Jurkat, Clone E6-1 (cell line): ENCODE measurements around the gene XAF1.
"Not testable (repeated sequence)": the region's sequence is repeated elsewhere in the genome, so short reads cannot be mapped to it uniquely, and the experiment has no call there.

Source experiments
- DNase-seq: peaks from one replicate; pipeline ENCODE4 v3.0.0-alpha.2; 2011; ENCODE audit warnings: low read depth, low spot score
- H3K4me3 ChIP-seq: 2 replicates; pipeline ENCODE4 v1.5.1; 2011; ENCODE audit warnings: mild to moderate bottlenecking, low read length, control low read depth, moderate library complexity

The XAF1 gene

DNA sequence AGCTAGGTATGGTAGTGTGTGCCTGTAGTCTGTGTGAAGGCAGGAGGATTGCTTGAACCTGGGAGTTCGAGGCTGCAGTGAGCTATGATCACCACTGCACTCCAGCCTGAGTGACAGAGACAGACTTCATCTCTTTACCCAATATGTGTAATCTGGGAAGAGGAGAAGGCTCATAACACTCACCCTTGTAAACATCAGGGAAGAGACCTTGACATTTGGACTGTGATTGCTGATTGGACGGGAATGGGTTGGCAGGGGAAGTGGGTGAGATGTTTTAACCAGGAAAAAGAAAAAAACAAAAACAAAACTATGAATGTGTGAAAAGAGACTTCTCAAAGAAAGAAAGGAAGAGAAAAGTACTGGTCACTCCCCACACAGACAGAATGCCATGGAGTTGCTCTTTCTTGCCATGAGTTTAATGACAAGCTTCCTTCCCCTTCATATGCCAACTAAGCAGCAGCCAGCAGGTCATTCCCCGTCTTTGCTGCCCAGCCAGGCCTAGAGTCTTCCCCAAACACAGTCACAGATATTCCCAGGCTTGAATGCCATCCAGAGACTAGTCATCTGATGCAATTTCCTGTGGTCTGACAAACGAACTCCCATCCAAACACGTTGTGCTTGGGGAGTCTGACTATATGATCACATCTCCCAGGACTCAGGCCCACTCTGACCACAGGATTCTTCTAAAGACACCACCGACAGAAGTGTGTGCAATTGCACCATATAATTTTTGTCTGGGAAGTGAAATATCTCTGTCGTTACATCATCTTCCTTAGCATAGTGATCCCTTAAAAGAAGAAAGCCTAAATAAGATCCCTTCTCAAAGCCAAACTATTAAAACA, 3.6 kb upstream of the XAF1 start:
- H3K4me3 ChIP-seq: peak overlapping the region; percentile 22

DNA sequence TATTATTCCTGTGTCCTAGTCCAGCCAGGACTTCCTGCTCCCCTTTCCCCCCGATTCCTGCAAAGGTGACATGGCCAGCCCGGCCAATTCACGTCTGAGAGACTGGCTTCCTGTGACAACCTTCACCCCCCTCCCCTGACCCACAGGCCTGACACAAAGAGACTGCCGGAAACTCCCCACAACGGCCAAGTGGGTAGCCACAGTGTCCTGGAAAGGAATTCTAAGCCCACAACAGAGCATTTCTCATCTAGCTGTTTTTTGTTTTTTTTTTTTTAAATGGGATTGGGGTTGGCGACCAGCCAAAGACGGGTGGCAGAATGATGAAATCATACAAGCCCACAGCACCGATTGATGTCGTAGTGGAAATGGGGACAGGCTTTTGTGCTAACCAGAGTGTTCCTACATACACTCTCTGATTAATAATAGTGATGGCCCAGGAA, 2.8 kb upstream of the XAF1 start:
- peak overlapping the region; percentile 22 for H3K4me3 ChIP-seq
- DNase-seq: peak; percentile 87

More for the DNA sequence above, 3.6 kb upstream of the XAF1 start:
- no peak for DNase-seq

DNA sequence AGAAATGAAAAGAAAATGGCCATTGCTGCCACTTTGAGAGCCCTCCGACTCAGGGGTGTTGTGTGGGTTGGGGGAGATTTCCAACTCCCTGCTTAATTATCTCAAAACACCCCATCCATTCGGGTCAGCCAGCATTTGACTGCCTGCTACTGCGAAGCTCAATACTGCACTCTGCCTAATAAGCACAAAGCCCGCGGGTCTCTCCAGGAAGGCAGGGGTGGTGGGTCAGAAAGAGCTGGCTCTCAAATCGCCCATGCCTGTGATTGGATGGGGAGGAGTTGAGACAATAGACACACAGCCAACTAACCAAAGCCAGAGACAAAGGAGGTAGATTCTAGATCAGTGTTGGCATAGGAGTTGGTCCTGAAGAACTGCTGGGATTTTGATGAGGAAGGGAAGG, 2.3 kb upstream of the XAF1 start:
- H3K4me3 ChIP-seq: peak overlapping the region; percentile 22; the same call in 1 of the 2 replicates
- no peak for DNase-seq

DNA sequence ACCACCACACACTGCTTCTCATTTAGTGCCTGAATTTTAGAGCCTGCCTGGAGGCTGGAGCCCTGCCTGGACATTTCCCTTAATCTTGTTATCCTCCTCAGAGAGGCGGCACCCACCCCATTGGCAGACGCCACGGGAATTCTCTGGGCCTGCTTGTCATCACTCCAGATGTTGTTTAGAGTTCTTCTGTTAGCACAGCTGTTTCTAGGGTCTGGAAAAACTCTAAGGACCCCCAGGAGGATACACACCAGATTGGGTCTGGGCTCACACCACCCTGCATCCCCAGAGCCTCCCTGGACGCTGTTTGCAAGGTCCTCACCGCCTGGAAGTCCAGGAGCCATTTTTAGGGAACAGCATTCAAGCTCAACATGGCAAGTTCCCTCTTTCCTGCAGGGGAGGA, 565 bp upstream of the XAF1 start:
- DNase-seq: no peak
- peak overlapping the region; percentile 78 for H3K4me3 ChIP-seq

DNA sequence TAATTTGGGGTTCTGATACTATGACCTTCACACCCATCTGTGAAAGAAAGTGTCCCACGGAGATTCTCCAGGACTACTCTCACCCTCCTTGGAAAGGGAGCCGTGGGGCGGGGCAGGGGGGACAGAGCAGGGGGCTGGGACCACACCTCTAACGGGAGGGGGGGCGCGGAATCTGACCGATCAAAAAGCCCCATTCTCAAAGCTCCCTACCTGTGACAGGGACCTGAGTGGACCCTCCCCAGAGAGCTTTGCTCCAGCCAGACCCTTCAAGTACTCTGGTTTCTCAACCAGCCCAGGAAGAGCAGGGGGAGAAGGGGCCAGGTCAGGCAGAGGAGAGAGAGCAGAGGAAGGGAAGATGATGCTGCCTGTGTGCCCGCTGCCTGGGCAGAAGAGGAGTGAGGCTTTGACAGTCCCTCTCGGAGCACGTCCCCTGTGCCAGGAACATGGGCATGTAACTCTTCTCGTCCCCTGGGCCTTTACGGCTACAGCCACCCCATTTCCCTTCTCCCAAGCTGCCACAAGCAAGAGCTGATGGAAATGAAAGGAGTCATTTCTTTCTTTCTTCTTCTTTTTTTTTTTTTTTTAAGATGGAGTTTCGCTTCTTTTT, 682 bp downstream of the XAF1 start:
- H3K4me3 ChIP-seq: peak overlapping the region; percentile 78
- DNase-seq: no peak

DNA sequence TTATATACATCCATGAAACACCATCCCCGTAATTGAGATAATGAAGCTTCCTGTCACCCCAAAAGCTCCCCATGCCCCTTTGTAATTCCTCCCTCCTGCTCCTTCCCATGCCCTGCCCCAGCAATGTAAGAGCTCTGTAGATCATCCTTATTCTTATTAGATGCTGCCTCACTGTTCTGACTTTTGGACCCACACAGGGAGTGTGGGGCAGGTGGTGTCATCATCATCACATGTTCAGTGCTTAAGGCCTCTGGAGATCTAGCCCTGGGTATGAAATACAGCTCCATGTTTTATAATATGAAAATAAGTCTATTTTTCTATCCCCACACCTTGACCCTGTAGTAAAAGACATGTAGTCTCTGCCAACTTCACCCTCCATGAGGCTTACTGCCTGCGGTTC, 1.9 kb downstream of the XAF1 start:
- peak overlapping the region; percentile 78 for H3K4me3 ChIP-seq
- DNase-seq: no peak

DNA sequence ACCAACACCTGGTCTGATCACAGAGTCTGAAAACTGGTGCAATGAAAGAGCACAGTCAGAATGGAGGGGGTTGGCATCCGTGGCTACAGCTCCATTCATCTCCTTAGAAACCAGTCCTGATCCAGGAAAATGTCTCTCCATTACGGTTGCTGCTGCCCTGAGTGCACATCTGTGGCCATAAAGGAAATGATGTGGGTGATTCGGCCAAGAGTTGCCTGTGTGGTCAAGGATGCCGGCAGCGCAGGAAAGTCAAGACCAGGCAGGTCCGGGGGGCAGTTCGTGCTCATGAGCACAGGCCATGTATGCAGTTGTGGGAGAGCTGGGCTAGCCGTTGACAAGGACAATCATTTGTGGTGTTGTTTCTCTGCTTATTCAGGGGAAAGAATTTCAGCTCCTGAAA, 5.9 kb downstream of the XAF1 start:
- DNase-seq: no peak

DNA sequence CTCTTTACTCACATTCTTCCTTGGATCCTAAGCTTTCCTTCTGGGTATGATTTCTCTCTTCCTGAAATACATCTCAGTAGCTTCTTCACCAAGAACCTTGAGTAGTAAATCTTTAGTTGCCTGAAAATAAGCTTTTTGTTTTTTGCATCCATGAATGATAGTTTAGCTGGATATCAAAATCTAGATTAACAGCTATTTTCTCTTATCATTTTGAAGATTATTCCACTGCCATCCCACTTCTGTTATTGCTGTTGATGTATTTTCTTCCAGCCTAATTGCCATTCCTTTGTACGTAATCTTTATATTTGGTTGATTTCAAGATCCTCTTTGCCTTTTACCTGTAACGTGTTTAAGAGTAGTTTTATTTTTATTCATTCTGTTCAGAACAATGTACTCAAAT, 12.6 kb downstream of the XAF1 start:
- DNase-seq: no peak
- no peak overlapping the region for H3K4me3 ChIP-seq

More for the DNA sequence above, 5.9 kb downstream of the XAF1 start:
- no peak overlapping the region for H3K4me3 ChIP-seq

DNA sequence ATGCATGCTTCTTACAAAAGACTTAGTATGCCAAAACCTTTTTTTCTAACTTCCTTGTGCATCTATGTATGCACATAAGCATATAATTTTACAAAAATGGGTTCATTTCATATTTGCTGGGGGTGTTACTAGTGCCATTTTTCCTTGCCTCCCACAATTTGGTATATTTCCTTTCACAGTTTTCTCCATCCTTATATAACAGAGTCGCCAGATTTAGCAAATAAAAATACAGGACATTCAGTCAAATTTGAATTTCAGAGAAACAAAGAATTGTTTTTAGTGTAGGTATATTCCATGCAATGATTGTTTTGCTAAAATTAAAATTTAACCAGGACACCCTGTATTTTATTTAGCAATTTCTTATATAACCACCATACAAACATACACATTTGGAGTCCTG, 16.2 kb downstream of the XAF1 start:
- DNase-seq: no peak
- H3K4me3 ChIP-seq: no peak overlapping the region

DNA sequence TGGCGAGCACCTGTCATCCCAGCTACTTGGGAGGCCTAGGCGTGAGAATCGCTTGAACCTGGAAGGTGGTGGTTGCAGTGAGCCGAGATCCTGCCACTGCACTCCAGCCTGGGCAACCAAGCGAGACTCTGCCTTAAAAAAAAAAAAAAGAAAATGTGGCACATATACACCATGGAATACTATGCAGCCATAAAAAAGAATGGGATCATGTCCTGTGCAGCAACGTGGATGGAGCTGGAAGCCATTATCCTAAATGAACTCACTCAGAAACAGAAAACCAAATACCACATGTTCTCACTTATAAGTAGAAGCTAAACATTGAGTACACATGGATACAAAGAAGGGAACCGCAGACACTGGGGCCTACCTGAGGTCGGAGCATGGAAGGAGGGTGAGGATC, 19.1 kb downstream of the XAF1 start:
- not testable (repeated sequence) for H3K4me3 ChIP-seq, DNase-seq

DNA sequence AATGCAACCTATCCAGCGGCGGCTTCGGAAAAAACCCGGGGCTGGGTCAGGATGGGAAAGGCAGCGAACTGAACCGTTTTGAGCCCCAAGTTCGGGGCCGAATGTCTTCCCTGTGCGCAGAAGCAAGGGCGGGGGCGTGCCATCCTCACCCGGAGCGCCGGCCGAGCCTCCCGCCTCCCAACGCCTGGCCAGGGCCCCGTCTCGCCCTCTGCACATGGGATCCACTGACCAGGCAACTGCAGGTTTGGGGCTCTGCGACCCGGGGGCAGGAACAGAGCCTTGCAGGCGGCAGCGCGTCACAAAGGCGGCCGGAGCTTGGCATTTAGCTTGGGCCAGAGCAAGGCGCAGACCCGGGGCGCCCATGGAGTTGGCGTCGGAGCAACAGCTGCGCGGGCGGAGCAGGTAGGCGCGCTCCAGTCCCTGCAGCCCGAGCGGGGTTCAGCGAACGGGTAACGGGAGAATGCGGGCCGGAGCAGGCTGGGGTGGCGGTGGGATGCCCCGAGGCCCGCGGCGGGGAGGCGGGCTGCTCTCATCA, 20.1 kb downstream of the XAF1 start, which contains the start of gene FBXO39:
TSS of gene FBXO39 (plus strand) at position 345 of the 535 bp plus-strand sequence. CDS start 3,654 bp downstream, outside the sequence.
- no peak within 1 kb of the TSS for H3K4me3 ChIP-seq
- no peak for DNase-seq

DNA sequence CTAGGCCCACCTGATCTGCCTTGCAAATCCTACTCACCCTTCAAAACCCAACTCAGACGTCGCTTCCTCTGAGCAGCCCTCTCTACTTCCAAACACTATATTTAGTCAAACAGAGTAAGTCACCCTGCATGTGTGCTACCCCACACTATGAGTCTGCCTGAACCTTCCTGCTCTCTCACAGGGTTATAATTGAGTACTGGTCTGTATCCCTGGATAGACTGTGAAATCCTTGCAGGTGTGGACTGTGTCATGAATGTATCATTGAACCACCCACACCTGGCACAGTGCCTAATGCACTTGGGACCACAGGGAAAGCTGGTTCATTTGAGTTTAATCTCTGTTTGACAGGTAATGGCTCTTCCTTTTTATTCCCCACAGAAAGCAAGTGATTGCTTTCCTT, 23.6 kb downstream of the XAF1 start:
- H3K4me3 ChIP-seq: no peak overlapping the region
- no peak for DNase-seq

DNA sequence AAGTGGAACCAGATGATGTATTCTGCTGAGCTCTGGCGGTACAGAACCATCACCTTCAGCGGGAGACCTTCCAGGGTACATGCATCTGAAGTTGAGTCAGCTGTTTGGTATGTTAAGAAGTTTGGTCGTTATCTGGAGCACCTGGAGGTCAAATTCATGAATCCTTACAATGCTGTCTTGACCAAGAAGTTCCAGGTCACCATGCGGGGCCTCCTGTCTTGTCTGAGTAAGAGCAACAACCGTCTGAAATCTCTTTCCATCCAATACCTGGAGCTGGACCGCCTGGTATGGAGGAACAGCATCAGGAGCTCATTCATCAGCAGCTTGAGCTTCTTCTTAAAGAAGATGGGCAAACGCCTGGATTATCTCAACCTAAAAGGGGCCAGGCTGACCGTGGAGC, 24.2 kb downstream of the XAF1 start:
- no peak for DNase-seq
- no peak overlapping the region for H3K4me3 ChIP-seq

DNA sequence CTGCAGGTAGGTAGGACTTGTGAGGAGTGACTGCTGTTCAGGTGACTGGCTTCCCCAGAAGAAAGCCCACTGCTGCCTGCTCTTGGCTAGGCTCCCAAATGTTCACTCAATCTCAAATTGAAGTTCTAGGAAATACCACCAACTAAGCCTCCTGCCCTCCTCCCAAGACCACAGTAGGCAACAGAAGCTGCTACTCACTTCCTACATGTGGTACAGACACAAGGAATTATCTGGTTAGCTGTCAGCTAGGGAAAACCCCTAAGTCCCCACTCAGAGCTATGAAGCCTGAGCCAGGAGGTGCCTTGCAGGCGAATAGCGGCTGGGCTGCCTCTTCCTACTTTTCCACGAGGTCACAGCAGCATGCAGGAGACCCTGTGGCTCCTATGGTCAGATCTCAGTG, 25.0 kb downstream of the XAF1 start:
- DNase-seq: no peak

DNA sequence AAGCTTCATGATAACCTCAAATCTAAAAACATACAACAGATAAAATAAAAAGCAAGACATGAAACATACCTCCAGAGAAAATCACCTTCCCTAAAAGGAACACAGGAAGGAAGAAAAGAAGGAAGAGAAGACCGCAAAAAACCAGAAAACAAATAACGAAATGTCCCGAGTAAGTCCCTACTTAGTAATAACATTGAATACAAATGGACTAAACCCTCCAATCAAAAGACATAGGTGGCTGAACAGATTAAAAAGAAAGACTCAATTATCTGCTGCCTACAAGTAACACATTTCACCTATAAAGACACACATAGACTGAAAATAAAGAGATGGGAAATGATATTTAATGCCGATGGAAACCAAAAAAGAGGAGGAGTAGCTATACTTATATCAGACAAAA, 26.4 kb downstream of the XAF1 start:
- DNase-seq: no peak
- no peak overlapping the region for H3K4me3 ChIP-seq

More for the DNA sequence above, 25.0 kb downstream of the XAF1 start:
- H3K4me3 ChIP-seq: no peak overlapping the region

DNA sequence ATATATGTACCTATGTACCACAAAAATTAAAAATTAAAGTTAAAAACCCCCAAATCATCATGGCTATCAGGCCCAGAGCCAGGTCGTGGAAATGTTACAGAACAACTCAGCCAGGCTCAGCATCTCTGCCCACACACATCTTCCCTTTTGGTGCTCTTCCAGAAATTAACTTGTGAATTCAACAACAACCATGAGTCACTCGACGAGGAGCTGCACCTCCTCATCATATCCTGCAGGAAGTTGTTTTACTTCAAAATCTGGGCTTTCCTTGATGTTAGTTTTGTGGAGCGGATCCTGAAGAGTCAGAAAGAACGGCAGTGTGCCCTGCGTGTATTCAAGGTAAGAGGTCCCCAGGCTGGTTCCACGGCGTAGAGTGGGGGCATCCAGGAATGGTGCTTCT, 30.8 kb downstream of the XAF1 start:
- no peak for DNase-seq
- H3K4me3 ChIP-seq: no peak overlapping the region

DNA sequence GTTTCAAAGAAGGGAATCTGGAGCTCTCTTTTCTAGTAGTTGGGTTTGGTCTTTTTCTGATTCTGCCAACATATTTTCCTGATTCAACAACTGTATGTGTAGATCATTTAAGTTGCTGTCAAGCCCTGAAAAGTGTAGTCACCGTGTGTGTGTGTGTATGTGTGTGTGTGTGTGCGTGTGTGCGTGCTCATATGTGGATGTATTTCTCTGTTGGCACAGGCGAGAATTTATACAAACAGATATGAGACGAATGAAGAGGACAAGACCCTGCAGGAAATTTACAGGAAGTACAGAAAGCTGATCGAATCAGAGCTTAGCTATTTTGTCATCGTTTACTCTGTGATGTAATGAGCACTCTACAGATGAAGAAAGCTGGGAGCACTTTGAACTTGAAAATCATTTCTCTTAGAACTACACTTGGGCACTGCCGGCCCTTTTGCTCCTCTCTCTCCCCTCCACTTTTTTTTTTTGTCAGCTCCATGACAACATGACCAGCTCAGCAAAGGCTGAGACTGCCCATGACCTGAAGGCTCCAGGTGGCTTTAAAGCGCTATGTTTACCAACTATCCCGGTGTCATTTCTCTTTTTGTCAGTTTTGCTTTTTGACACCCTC, 31.3 kb downstream of the XAF1 start:
- H3K4me3 ChIP-seq: no peak overlapping the region
- DNase-seq: no peak

DNA sequence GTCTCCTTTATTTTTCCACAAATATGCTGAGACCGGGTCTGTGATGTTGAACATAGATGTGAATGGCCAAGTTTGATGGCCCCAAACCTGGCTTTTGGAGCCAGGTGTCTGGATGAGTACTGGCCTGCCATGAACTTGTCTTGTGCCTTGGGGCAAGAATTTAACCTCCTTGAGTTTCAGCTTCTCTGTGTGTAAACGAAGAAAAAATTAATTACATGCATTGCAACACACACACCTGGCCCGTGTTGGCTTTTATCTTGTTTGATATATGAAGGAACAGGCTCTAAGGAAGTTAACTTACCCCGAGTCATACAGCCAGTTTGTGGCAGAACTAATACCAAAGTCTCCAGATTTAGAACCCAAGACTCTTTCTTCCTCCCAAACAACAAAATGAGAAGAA, 33.3 kb downstream of the XAF1 start:
- no peak overlapping the region for H3K4me3 ChIP-seq
- no peak for DNase-seq

DNA sequence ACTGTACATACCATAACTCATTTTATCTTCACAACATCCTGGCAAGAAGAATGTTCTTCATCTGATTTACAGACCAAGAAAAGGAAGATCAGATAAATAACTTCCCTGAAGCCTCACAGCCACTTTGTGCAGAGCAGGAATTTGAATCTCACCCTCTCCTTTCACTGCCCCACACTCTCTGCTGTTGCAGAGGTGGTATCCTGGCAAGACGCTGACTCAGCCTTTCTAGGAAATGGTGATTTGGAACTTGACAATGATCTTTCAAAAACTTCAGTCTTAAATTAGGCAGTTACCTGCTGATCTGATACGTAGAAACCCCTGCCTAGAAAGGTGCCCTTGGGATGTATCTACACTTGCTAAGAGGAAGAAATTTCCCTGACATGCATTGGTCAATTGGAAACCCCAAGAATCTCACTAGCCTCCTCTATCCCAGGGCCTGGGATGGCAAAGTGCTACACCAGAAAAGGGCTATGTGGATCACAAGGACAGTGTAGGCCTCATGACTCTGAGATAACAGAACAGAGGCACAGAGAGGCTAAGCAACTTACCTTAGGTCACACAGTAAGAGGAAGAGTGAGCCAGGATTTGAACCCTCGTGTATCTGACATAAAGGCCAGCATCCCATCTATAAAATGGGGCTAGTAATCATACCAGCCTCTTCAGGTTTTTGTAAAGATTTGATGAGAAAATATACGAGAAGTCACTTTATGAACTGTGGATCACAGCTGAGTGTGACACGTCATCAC, 38.1 kb downstream of the XAF1 start:
- H3K4me3 ChIP-seq: no peak overlapping the region
- no peak for DNase-seq
